HepG2 (cell line): ENCODE results near the gene C19orf73. TPM values are rescaled to one million over a fixed set of nuclear protein-coding genes. Genes with fewer than 3 reads are reported as not detected.

Experiments used
- ATF1 ChIP-seq: IDR thresholded peaks from 2 replicates; pipeline ENCODE4 v1.6.1; 2016; ENCODE audit warnings: mild to moderate bottlenecking, control low read depth
- ATM ChIP-seq: fragments of 450-650 bp; IDR thresholded peaks from 2 replicates; pipeline ENCODE4 v1.7.1; 2017; ENCODE audit warnings: mild to moderate bottlenecking, borderline replicate concordance
- FOSL2 ChIP-seq: sonication (generic); formaldehyde crosslinking; IDR thresholded peaks from 2 replicates; pipeline ENCODE4 v1.4.0; 2020; ENCODE audit warnings: missing genetic modification reagents
- FOXP1 ChIP-seq, 2 experiments: fragments of 450-650 bp in 1 of 2; IDR thresholded peaks; 2 replicates each; pipeline ENCODE4 v1.6.1; 2017 to 2018; ENCODE audit warnings: antibody characterized with exemption in 1 of 2
- GATAD1 ChIP-seq: IDR thresholded peaks from 2 replicates; pipeline ENCODE4 v1.6.1; 2016; ENCODE audit warnings: missing genetic modification reagents, missing compliant biosample characterization
- IRX3 ChIP-seq: sonication (generic); formaldehyde crosslinking; IDR thresholded peaks from 2 replicates; pipeline ENCODE4 v1.8.1; 2023; ENCODE audit warnings: mild to moderate bottlenecking, low read depth, missing genetic modification reagents, borderline replicate concordance
- NFIC ChIP-seq: IDR thresholded peaks from 2 replicates; pipeline ENCODE4 v1.6.1; 2012; ENCODE audit warnings: mild to moderate bottlenecking, low read length, inconsistent platforms
- NR3C1 ChIP-seq: sonication (generic); formaldehyde crosslinking; IDR thresholded peaks from 2 replicates; pipeline ENCODE4 v1.4.0; 2020; ENCODE audit warnings: missing genetic modification reagents
- PHF8 ChIP-seq: sonication (generic); formaldehyde crosslinking; IDR thresholded peaks from 2 replicates; pipeline ENCODE4 v1.5.0; 2020; ENCODE audit warnings: missing genetic modification reagents
- POLR2AphosphoS2 ChIP-seq: IDR thresholded peaks from 2 replicates; pipeline ENCODE4 v1.6.1; 2011; ENCODE audit warnings: low read depth, low read length, improper control_type of control experiment
- RBAK ChIP-seq: sonication (generic); formaldehyde crosslinking; IDR thresholded peaks from 2 replicates; pipeline ENCODE4 v1.5.1; 2020; ENCODE audit warnings: mild to moderate bottlenecking, missing genetic modification reagents
- SKI ChIP-seq: fragments of 450-650 bp; IDR thresholded peaks from one replicate; pipeline ENCODE4 v1.6.1; 2018; ENCODE audit warnings: mild to moderate bottlenecking; ENCODE audit not compliant: partially characterized antibody
- TAF15 ChIP-seq: fragments of 200-400 bp; formaldehyde crosslinking; IDR thresholded peaks from one replicate; pipeline ENCODE4 v1.6.1; 2018; ENCODE audit warnings: mild to moderate bottlenecking, low read depth, low read length; ENCODE audit not compliant: poor library complexity, severe bottlenecking
- TCF12 ChIP-seq, 2 experiments: fragments of 450-650 bp in 1 of 2; sonication (generic) in 1 of 2; formaldehyde crosslinking in 1 of 2; IDR thresholded peaks; 2 replicates each; pipeline versions ENCODE4 v1.6.1 to v1.8.0; 2017 to 2022; ENCODE audit warnings: antibody characterized with exemption in 1 of 2, mild to moderate bottlenecking in 1 of 2, missing genetic modification reagents in 1 of 2, moderate library complexity in 1 of 2
- ZC3H4 ChIP-seq: sonication (generic); formaldehyde crosslinking; IDR thresholded peaks from 2 replicates; pipeline ENCODE4 v1.4.0; 2020; ENCODE audit warnings: missing genetic modification reagents, borderline replicate concordance
- ZNF282 ChIP-seq: fragments of 450-650 bp; IDR thresholded peaks from 2 replicates; pipeline ENCODE4 v1.6.1; 2018; ENCODE audit not compliant: partially characterized antibody
- ZNF350 ChIP-seq: sonication (generic); formaldehyde crosslinking; IDR thresholded peaks from 2 replicates; pipeline ENCODE4 v1.4.0; 2020; ENCODE audit warnings: mild to moderate bottlenecking, low read depth, missing genetic modification reagents, borderline replicate concordance
- ZNF607 ChIP-seq: sonication (generic); formaldehyde crosslinking; IDR thresholded peaks from 2 replicates; pipeline ENCODE4 v1.5.1; 2020; ENCODE audit warnings: missing genetic modification reagents, mild to moderate bottlenecking, borderline replicate concordance
- ZNF850 ChIP-seq: sonication (generic); formaldehyde crosslinking; conservative IDR thresholded peaks from 2 replicates; pipeline ENCODE4 v1.9.0; 2021; ENCODE audit warnings: mild to moderate bottlenecking, missing genetic modification reagents
- ZNF878 ChIP-seq: sonication (generic); formaldehyde crosslinking; IDR thresholded peaks from 2 replicates; pipeline ENCODE4 v1.8.1; 2023; ENCODE audit warnings: mild to moderate bottlenecking, missing genetic modification reagents, moderate library complexity
- ZSCAN20 ChIP-seq: sonication (generic); formaldehyde crosslinking; IDR thresholded peaks from 2 replicates; pipeline ENCODE4 v1.4.0; 2020; ENCODE audit warnings: missing genetic modification reagents, mild to moderate bottlenecking, borderline replicate concordance
- polyA plus RNA-seq, 8 experiments: library from polyadenylated mRNA; depleted of rRNA in 3 of 8; stranded (reverse) in 7 of 8; unstranded in 1 of 8; fragments of >200 nt; fragmentation: Illumina TruSeq in 4 of 8; extraction: Trizol in 4 of 8; gene quantifications; 2 replicates each; pipeline versions ENCODE4 v1.2.1 to v1.2.3, GENCODE V29; 2011 to 2016; ENCODE audit warnings: low read depth in 4 of 8, missing spikeins in 1 of 8, mixed read lengths in 1 of 8; ENCODE audit not compliant: insufficient read depth in 1 of 8
- total RNA-seq, 5 experiments: library from RNA; depleted of rRNA; stranded (reverse); fragments of >200 nt; fragmentation: Illumina TruSeq; extraction: Trizol; gene quantifications; 2 replicates each; pipeline ENCODE4 v1.2.3, GENCODE V29; 2016; ENCODE audit warnings: low read depth in 1 of 5
- TF ChIP-seq, protein P1 (sequence below): sonication (generic); formaldehyde crosslinking; IDR thresholded peaks from 2 replicates; pipeline ENCODE4 v1.5.1; 2020; ENCODE audit warnings: mild to moderate bottlenecking, missing genetic modification reagents
- TF ChIP-seq, protein P2 (sequence below): sonication (generic); formaldehyde crosslinking; IDR thresholded peaks from 2 replicates; pipeline ENCODE4 v1.5.0; 2020; ENCODE audit warnings: mild to moderate bottlenecking, missing genetic modification reagents
- TF ChIP-seq, protein P3 (sequence below): sonication (generic); formaldehyde crosslinking; IDR thresholded peaks from 2 replicates; pipeline ENCODE4 v1.5.0; 2020; ENCODE audit warnings: mild to moderate bottlenecking, missing genetic modification reagents, moderate library complexity

Gene C19orf73
- total and polyA plus RNA-seq, 2 of the 13 experiments (the other 11 are each of a cell fraction or from before 2014, with no cell fraction given) = 1.4 to 1.5 TPM

DNA sequence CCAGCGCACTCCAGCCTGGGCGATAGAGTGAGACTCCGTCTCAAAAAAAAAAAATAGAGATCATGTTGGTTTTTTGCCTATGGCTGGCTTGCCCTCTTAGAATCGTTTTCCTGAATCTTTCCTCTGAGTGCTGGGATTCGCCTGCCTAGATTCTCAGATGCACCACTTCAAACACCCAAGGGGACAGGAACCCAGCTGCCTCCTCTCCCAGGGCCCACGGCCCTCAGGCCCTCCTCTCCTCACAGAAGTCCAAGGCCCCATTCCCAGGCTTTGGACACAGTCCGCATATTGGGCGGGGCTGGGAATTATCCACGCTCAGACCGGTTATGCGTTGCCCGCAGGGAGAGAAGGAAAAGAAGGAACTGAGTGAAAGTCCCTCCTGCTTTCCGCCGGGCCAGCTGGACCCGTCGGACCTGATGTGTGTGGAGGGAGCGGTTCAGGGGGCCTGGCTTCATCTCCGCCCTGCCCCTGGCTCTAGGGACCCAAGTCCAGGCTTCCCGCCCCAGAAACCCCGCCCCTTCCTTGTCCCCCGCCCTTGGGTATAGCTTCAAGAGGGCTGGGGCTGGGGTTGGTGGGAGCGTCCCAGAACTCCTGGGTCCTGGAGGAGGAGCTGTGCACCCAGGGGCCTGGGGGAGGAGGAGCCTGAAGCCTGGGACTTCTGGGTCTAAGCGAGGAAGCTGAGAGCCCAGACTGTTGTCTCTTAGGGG, 6.2 kb upstream of the C19orf73 start (continued):
- TF ChIP-seq, protein P1, sequence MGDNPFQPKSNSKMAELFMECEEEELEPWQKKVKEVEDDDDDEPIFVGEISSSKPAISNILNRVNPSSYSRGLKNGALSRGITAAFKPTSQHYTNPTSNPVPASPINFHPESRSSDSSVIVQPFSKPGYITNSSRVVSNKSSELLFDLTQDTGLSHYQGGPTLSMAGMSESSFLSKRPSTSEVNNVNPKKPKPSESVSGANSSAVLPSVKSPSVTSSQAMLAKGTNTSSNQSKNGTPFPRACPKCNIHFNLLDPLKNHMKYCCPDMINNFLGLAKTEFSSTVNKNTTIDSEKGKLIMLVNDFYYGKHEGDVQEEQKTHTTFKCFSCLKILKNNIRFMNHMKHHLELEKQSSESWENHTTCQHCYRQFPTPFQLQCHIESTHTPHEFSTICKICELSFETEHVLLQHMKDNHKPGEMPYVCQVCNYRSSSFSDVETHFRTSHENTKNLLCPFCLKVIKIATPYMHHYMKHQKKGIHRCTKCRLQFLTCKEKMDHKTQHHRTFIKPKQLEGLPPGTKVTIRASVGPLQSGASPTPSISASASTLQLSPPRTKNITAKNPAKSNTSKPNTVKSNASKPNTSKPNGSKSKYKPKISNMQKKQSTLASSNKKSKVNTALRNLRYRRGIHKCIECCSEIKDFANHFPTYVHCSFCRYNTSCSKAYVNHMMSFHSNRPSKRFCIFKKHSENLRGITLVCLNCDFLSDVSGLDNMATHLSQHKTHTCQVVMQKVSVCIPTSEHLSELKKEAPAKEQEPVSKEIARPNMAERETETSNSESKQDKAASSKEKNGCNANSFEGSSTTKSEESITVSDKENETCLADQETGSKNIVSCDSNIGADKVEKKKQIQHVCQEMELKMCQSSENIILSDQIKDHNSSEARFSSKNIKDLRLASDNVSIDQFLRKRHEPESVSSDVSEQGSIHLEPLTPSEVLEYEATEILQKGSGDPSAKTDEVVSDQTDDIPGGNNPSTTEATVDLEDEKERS = no peak
- no peak for TF ChIP-seq IRX3 (CRISPR knock-in tag)
- no peak for TF ChIP-seq ZNF282
- TF ChIP-seq ZC3H4 (CRISPR knock-in tag) = no peak
- peak; percentile 69; the same call in 1 of the 2 replicates for TF ChIP-seq GATAD1 (CRISPR knock-in tag)
- TF ChIP-seq ZNF850 (CRISPR knock-in tag) = no peak
- TF ChIP-seq SKI = no peak
- TF ChIP-seq ATF1 = no peak
- no peak for TF ChIP-seq TCF12 (IDR thresholded peaks at IDR 0.05)
- TF ChIP-seq TCF12 (CRISPR knock-in tag; IDR thresholded peaks at IDR 0.05) = no peak
- TF ChIP-seq RBAK (CRISPR knock-in tag) = no peak
- no peak for TF ChIP-seq POLR2AphosphoS2
- TF ChIP-seq, protein P2, sequence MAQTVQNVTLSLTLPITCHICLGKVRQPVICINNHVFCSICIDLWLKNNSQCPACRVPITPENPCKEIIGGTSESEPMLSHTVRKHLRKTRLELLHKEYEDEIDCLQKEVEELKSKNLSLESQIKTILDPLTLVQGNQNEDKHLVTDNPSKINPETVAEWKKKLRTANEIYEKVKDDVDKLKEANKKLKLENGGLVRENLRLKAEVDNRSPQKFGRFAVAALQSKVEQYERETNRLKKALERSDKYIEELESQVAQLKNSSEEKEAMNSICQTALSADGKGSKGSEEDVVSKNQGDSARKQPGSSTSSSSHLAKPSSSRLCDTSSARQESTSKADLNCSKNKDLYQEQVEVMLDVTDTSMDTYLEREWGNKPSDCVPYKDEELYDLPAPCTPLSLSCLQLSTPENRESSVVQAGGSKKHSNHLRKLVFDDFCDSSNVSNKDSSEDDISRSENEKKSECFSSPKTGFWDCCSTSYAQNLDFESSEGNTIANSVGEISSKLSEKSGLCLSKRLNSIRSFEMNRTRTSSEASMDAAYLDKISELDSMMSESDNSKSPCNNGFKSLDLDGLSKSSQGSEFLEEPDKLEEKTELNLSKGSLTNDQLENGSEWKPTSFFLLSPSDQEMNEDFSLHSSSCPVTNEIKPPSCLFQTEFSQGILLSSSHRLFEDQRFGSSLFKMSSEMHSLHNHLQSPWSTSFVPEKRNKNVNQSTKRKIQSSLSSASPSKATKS (CRISPR knock-in tag) = no peak
- no peak for TF ChIP-seq ZNF350
- no peak for TF ChIP-seq ZNF878 (CRISPR knock-in tag)
- no peak for TF ChIP-seq FOXP1 (IDR thresholded peaks at IDR 0.05)
- no peak for TF ChIP-seq FOXP1 (CRISPR knock-in tag; IDR thresholded peaks at IDR 0.05)
- TF ChIP-seq ZNF607 (CRISPR knock-in tag) = peak; percentile 81; the same call in 1 of the 2 replicates
- TF ChIP-seq ZSCAN20 (CRISPR knock-in tag) = no peak
- no peak for TF ChIP-seq ATM
- TF ChIP-seq NFIC = no peak
- TF ChIP-seq FOSL2 (CRISPR knock-in tag) = no peak
- TF ChIP-seq PHF8 = peak; percentile 65
- no peak for TF ChIP-seq NR3C1
- TF ChIP-seq, protein P3, sequence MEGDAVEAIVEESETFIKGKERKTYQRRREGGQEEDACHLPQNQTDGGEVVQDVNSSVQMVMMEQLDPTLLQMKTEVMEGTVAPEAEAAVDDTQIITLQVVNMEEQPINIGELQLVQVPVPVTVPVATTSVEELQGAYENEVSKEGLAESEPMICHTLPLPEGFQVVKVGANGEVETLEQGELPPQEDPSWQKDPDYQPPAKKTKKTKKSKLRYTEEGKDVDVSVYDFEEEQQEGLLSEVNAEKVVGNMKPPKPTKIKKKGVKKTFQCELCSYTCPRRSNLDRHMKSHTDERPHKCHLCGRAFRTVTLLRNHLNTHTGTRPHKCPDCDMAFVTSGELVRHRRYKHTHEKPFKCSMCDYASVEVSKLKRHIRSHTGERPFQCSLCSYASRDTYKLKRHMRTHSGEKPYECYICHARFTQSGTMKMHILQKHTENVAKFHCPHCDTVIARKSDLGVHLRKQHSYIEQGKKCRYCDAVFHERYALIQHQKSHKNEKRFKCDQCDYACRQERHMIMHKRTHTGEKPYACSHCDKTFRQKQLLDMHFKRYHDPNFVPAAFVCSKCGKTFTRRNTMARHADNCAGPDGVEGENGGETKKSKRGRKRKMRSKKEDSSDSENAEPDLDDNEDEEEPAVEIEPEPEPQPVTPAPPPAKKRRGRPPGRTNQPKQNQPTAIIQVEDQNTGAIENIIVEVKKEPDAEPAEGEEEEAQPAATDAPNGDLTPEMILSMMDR (CRISPR knock-in tag) = no peak; the same call in 1 of the 2 replicates
- no peak for TF ChIP-seq TAF15
